K562 (cell line): ENCODE measurements around the gene ZNF865. TPM values are rescaled to one million over a fixed set of nuclear protein-coding genes. Genes with fewer than 3 reads are reported as not detected.

Experiments used
- ATF1 ChIP-seq, 2 experiments: fragments of 450-650 bp in 1 of 2; IDR thresholded peaks; 2 replicates each; pipeline ENCODE4 v1.6.1; 2016; ENCODE audit warnings: missing compliant biosample characterization in 1 of 2, missing genetic modification characterization in 1 of 2
- BCOR ChIP-seq: fragments of 450-650 bp; IDR thresholded peaks from 2 replicates; pipeline ENCODE4 v1.6.1; 2016
- BRD4 ChIP-seq: fragments of 200-600 bp; sonication (generic); IDR thresholded peaks from 2 replicates; pipeline ENCODE4 v1.6.1; 2017; ENCODE audit warnings: inconsistent platforms
- CHD1 ChIP-seq: fragments of 200-600 bp; sonication (generic); IDR thresholded peaks from one replicate; pipeline ENCODE4 v1.6.1; 2012; ENCODE audit warnings: mild to moderate bottlenecking, moderate library complexity, low read length, inconsistent platforms
- CSDE1 ChIP-seq, 2 experiments: fragments of 450-650 bp; IDR thresholded peaks; 2 replicates each; pipeline ENCODE4 v1.6.1; 2016; ENCODE audit warnings: mild to moderate bottlenecking in 1 of 2
- CXXC5 ChIP-seq: fragments of 250-450 bp; sonication (Bioruptor Pico); IDR thresholded peaks from 2 replicates; pipeline ENCODE4 v1.8.0; 2022; ENCODE audit warnings: inconsistent platforms, mild to moderate bottlenecking, moderate library complexity
- EGR1 ChIP-seq: fragments of 450-650 bp; conservative IDR thresholded peaks from 2 replicates; pipeline ENCODE4 v1.6.1; 2017; ENCODE audit warnings: mild to moderate bottlenecking
- JUND ChIP-seq, 2 experiments: IDR thresholded peaks; 2 replicates in 1 of 2; 3 replicates in 1 of 2; pipeline ENCODE4 v1.6.1; 2011; ENCODE audit warnings: borderline replicate concordance in 2 of 2, low read depth in 2 of 2, low read length in 2 of 2, improper control_type of control experiment in 1 of 2, missing biosample characterization in 1 of 2, missing genetic modification characterization in 1 of 2, missing genetic modification reagents in 1 of 2
- MEIS2 ChIP-seq: fragments of 450-650 bp; IDR thresholded peaks from 2 replicates; pipeline ENCODE4 v1.6.1; 2014; ENCODE audit warnings: mild to moderate bottlenecking; ENCODE audit not compliant: partially characterized antibody
- PHF8 ChIP-seq: fragments of 200-600 bp; sonication (generic); IDR thresholded peaks from 2 replicates; pipeline ENCODE4 v1.6.1; 2012; ENCODE audit warnings: mixed run types, mild to moderate bottlenecking, inconsistent platforms, low read length, moderate library complexity, borderline replicate concordance
- RFX1 ChIP-seq: fragments of 450-650 bp; IDR thresholded peaks from 2 replicates; pipeline ENCODE4 v1.6.1; 2016; ENCODE audit warnings: mild to moderate bottlenecking, moderate library complexity
- TAF9B ChIP-seq: fragments of 450-650 bp; IDR thresholded peaks from 2 replicates; pipeline ENCODE4 v1.6.1; 2018; ENCODE audit warnings: mild to moderate bottlenecking; ENCODE audit not compliant: partially characterized antibody
- TBP ChIP-seq: optimal IDR thresholded peaks from 2 replicates; pipeline ENCODE3; 2011; ENCODE audit warnings: low read depth, low read length, improper control_type of control experiment
- ZNF274 ChIP-seq: IDR thresholded peaks from 2 replicates; pipeline ENCODE4 v1.6.1; 2011; ENCODE audit warnings: low read depth, mild to moderate bottlenecking, low read length, moderate library complexity, borderline replicate concordance
- ZNF384 ChIP-seq: IDR thresholded peaks from 2 replicates; pipeline ENCODE4 v1.6.1; 2012; ENCODE audit warnings: low read depth, low read length, improper control_type of control experiment
- ZNF764 ChIP-seq: fragments of 250-450 bp; sonication (Bioruptor Pico); IDR thresholded peaks from 2 replicates; pipeline ENCODE4 v1.4.0; 2020; ENCODE audit warnings: low read depth, mild to moderate bottlenecking, moderate library complexity
- polyA plus RNA-seq, 8 experiments: library from polyadenylated mRNA; depleted of rRNA in 4 of 8; stranded (reverse) in 5 of 8; unstranded in 3 of 8; fragments of >200 nt; fragmentation: Nextera tagmentation in 2 of 8; fragmentation: Illumina TruSeq in 1 of 8; extraction: Ambion mirVana in 2 of 8; extraction: Trizol in 1 of 8; gene quantifications; 2 replicates each; pipeline versions ENCODE4 v1.2.1 to v1.2.3, GENCODE V29; 2011 to 2014; ENCODE audit warnings: inconsistent platforms in 1 of 8, missing spikeins in 1 of 8
- total RNA-seq, 7 experiments: library from RNA; depleted of rRNA in 6 of 7; stranded (reverse); fragments of >200 nt in 6 of 7; fragmentation: Illumina TruSeq in 2 of 7; extraction: Trizol in 2 of 7; gene quantifications; 2 replicates each; pipeline versions ENCODE4 v1.2.1 to v1.2.3, GENCODE V29; 2011 to 2021; ENCODE audit warnings: low replicate concordance in 1 of 7
- TF ChIP-seq, protein P1 (sequence below): fragments of 450-650 bp; IDR thresholded peaks from 2 replicates; pipeline ENCODE4 v1.6.1; 2017; ENCODE audit warnings: mild to moderate bottlenecking, moderate library complexity
- TF ChIP-seq, protein P2 (sequence below): fragments of 200-400 bp; formaldehyde crosslinking; IDR thresholded peaks from 2 replicates; pipeline ENCODE4 v1.6.1; 2017; ENCODE audit warnings: mild to moderate bottlenecking, low read depth, low read length, moderate library complexity
- TF ChIP-seq, protein P3 (sequence below), 2 experiments: fragments of 250-450 bp in 1 of 2; fragments of 450-650 bp in 1 of 2; sonication (Bioruptor Pico) in 1 of 2; IDR thresholded peaks; 2 replicates each; pipeline versions ENCODE4 v1.6.1 to v1.8.0; 2016 to 2021; ENCODE audit warnings: mild to moderate bottlenecking in 2 of 2, moderate library complexity in 2 of 2, missing compliant biosample characterization in 1 of 2, missing genetic modification characterization in 1 of 2
- TF ChIP-seq, protein P4 (sequence below), 3 experiments: fragments of 200-800 bp in 1 of 3; sonication (Bioruptor generic) in 1 of 3; sonication (generic) in 1 of 3; formaldehyde crosslinking in 1 of 3; IDR thresholded peaks; 2 replicates each; pipeline versions ENCODE4 v1.6.1 to v1.8.0; 2016 to 2022; ENCODE audit warnings: mild to moderate bottlenecking in 2 of 3, missing compliant biosample characterization in 2 of 3, missing genetic modification characterization in 2 of 3, missing genetic modification reagents in 1 of 3
- TF ChIP-seq, protein P5 (sequence below): sonication (generic); formaldehyde crosslinking; IDR thresholded peaks from 2 replicates; pipeline ENCODE4 v1.8.1; 2022; ENCODE audit warnings: missing genetic modification reagents

The ZNF865 gene
- total and polyA plus RNA-seq, 9 of the 15 experiments (the other 6 are each of a cell fraction or from before 2014, with no cell fraction given) = 0.40 to 18.8 (median 1.6) TPM; not detected in 2

DNA sequence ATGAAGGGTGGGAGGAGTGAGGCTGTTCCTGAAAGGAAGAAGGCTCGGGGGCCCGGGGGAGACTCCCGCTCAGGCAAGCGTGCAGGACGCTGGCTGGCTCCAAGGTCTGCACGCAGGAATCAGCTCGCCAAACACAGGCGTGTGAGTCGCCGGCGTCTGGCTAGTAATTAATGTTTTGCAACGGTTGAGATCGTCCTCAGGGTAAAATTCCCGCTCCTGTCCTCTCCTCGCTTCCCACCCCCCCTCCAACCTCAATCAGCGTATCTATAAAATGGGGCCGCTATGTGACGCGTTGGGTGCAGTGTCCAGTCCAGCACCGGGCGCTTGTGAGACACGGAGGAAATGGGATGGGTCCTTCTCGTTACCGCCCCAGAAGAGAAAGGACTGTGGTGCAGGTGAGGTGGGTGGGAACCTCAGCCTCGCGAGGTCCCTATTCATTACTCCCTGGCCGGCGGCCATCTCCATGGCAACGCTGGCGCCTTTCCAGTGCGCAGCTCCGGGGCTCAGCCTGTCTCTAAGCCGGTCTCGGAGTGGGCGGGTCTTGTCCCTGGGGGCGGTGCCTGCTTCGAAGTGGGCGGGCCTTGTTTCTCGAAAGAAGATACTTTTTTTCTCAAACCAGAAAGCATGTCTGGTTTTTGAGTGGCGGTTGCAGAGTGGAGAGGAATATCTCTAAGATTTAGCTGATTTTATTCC is 18.3 kb upstream of the ZNF865 start (continued):
- TF ChIP-seq TAF9B (no peak), CXXC5 (peak; percentile 25; the same call in 1 of the 2 replicates), ZNF274 (no peak), ZNF384 (peak; percentile 69), BRD4 (no peak), RFX1 (peak; percentile 99), BCOR (peak; percentile 28; the same call in 1 of the 2 replicates), CSDE1 (IDR thresholded peaks at IDR 0.05) (peak in 1 of 2 experiments; percentile 82; a peak in 2 of 4 replicates), ZNF764 (CRISPR knock-in tag) (no peak), PHF8 (no peak; the same call in 1 of the 2 replicates), EGR1 (peak; percentile 59), ATF1 (CRISPR knock-in tag; IDR thresholded peaks at IDR 0.05) (no peak), ATF1 (tag; IDR thresholded peaks at IDR 0.05) (peak; percentile 56), JUND (IDR thresholded peaks at IDR 0.05; ENCODE audit: borderline replicate concordance, low read depth, low read length) (peak; percentile 6; the same call in 1 of the 2 replicates), JUND (tag; IDR thresholded peaks at IDR 0.05; ENCODE audit: borderline replicate concordance, low read depth, low read length) (no peak), MEIS2 (peak; percentile 54), TBP (peak; percentile 46), CHD1 (no peak)
- TF ChIP-seq, protein P1, sequence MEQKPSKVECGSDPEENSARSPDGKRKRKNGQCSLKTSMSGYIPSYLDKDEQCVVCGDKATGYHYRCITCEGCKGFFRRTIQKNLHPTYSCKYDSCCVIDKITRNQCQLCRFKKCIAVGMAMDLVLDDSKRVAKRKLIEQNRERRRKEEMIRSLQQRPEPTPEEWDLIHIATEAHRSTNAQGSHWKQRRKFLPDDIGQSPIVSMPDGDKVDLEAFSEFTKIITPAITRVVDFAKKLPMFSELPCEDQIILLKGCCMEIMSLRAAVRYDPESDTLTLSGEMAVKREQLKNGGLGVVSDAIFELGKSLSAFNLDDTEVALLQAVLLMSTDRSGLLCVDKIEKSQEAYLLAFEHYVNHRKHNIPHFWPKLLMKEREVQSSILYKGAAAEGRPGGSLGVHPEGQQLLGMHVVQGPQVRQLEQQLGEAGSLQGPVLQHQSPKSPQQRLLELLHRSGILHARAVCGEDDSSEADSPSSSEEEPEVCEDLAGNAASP = no peak
- TF ChIP-seq, protein P2, sequence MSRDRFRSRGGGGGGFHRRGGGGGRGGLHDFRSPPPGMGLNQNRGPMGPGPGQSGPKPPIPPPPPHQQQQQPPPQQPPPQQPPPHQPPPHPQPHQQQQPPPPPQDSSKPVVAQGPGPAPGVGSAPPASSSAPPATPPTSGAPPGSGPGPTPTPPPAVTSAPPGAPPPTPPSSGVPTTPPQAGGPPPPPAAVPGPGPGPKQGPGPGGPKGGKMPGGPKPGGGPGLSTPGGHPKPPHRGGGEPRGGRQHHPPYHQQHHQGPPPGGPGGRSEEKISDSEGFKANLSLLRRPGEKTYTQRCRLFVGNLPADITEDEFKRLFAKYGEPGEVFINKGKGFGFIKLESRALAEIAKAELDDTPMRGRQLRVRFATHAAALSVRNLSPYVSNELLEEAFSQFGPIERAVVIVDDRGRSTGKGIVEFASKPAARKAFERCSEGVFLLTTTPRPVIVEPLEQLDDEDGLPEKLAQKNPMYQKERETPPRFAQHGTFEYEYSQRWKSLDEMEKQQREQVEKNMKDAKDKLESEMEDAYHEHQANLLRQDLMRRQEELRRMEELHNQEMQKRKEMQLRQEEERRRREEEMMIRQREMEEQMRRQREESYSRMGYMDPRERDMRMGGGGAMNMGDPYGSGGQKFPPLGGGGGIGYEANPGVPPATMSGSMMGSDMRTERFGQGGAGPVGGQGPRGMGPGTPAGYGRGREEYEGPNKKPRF = no peak
- TF ChIP-seq, protein P3, sequence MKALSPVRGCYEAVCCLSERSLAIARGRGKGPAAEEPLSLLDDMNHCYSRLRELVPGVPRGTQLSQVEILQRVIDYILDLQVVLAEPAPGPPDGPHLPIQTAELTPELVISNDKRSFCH (CRISPR knock-in tag; IDR thresholded peaks at IDR 0.05) = no peak
- TF ChIP-seq, protein P3 (tag; IDR thresholded peaks at IDR 0.05) = no peak
- TF ChIP-seq, protein P4, sequence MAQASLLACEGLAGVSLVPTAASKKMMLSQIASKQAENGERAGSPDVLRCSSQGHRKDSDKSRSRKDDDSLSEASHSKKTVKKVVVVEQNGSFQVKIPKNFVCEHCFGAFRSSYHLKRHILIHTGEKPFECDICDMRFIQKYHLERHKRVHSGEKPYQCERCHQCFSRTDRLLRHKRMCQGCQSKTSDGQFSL (CRISPR knock-in tag; IDR thresholded peaks at IDR 0.05) = peak; percentile 95
- TF ChIP-seq, protein P4 (tag; IDR thresholded peaks at IDR 0.05) = peak in 1 of 2 experiments; percentile 63; a peak in 1 of 4 replicates
- TF ChIP-seq, protein P5, sequence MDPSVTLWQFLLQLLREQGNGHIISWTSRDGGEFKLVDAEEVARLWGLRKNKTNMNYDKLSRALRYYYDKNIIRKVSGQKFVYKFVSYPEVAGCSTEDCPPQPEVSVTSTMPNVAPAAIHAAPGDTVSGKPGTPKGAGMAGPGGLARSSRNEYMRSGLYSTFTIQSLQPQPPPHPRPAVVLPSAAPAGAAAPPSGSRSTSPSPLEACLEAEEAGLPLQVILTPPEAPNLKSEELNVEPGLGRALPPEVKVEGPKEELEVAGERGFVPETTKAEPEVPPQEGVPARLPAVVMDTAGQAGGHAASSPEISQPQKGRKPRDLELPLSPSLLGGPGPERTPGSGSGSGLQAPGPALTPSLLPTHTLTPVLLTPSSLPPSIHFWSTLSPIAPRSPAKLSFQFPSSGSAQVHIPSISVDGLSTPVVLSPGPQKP = no peak
